Left lung (tissue), 10 donors: ENCODE results near the gene PRPF8. TPM values are rescaled to one million over a fixed set of nuclear protein-coding genes. Genes with fewer than 3 reads are reported as not detected.
"Not testable (repeated sequence)": the region's sequence is repeated elsewhere in the genome, so short reads cannot be mapped to it uniquely, and the experiment has no call there.

ENCODE experiments used
- ATAC-seq: fragments of 200-7000 bp; cut with Tn5 transposase; one replicate; pipeline ENCODE4 v1.9.1; 2020; ENCODE audit warnings: moderate library complexity
- DNase-seq, 4 donors: peaks; one replicate each; pipeline ENCODE4 v3.0.0-alpha.2; 2013 to 2020
- H3K27ac ChIP-seq, 2 donors: fragments of 200-600 bp; sonication (generic) in 1 of 2; one replicate each; pipeline versions ENCODE4 v1.5.0 to v1.8.0; 2020 to 2021
- H3K27me3 ChIP-seq, 2 donors: fragments of 200-600 bp; sonication (generic) in 1 of 2; one replicate each; pipeline versions ENCODE4 v1.5.0 to v1.8.0; 2020 to 2021
- H3K36me3 ChIP-seq, 2 donors: fragments of 200-600 bp; sonication (generic) in 1 of 2; one replicate each; pipeline versions ENCODE4 v1.5.0 to v1.8.0; 2020 to 2021
- H3K4me1 ChIP-seq, 2 donors: fragments of 200-600 bp; one replicate each; pipeline ENCODE4 v1.8.0; 2021
- H3K4me3 ChIP-seq, 2 donors: fragments of 200-600 bp; sonication (generic) in 1 of 2; one replicate each; pipeline versions ENCODE4 v1.5.0 to v1.8.0; 2020 to 2021; ENCODE audit warnings: mild to moderate bottlenecking in 1 of 2
- H3K9me3 ChIP-seq, 2 donors: fragments of 200-600 bp; sonication (generic) in 1 of 2; one replicate each; pipeline versions ENCODE4 v1.5.0 to v1.8.0; 2020 to 2021
- CTCF ChIP-seq, 2 donors: fragments of 200-600 bp; sonication (generic) in 1 of 2; IDR thresholded peaks; one replicate each; pipeline versions ENCODE4 v1.5.0 to v1.8.0; 2021; ENCODE audit warnings: antibody characterized with exemption in 2 of 2
- intact Hi-C, 2 donors: fragments of 100-400 bp; cut with DNase I; formaldehyde crosslinking; loops; one replicate each; pipeline versions ENCODE4 v1.11.2 to v1.14.2; 2022
- polyA plus RNA-seq, 6 donors: library from polyadenylated mRNA; unstranded; fragments of 120-200 nt; gene quantifications; one replicate each; pipeline ENCODE4 v1.2.1, GENCODE V29; 2013; ENCODE audit not compliant: insufficient read length in 6 of 6
- total RNA-seq, 2 donors: library from RNA; stranded (reverse); fragmentation: NEBNext Ultra II Directional; extraction: Animal tissue kit (Norgen Biotek cat#: 25700); gene quantifications; one replicate each; pipeline ENCODE4 v1.2.1, GENCODE V29; 2021
- donor health status: DM: no; HTN: yes; CAD: no.
- donor health status: DM: no; HTN: no; CAD: no.

The PRPF8 gene
- total and polyA plus RNA-seq, 8 donors: 230 to 364 (median 329) TPM

DNA sequence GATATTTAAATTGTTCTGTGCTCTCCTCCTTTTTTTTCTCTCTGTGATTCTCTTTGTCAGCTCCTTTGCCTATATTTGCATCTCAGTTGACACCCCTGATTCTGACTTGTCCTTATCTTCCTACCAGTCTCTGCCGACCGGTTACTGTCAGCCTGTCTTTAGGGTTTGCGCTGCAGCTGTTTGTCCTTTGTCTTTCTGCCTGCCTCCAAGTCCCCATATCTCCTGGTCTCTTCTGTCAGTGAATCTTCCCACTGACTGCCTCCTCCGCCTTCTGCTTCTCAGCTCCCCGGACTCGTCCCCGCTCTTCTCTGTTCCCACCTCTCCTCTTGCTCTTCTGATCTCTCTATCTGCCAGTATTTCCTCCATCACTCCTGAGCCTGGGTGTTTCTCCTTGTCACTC is 20.3 kb upstream of the PRPF8 start:
- DNase-seq (no peak), ATAC-seq (no peak)
- intact Hi-C loops: no loop called here
- peaks cover 0 to 8% of the 10 kb centered on the region in 2 donors for H3K36me3 ChIP-seq
- H3K27ac ChIP-seq: no peak overlapping the region
- peaks cover 10 to 16% of the 10 kb centered on the region in 2 donors for H3K4me1 ChIP-seq
- no peak overlapping the region for H3K4me3 ChIP-seq
- H3K9me3 ChIP-seq: no peaks in the 10 kb centered on the region
- TF ChIP-seq CTCF (IDR thresholded peaks at IDR 0.05): no peak
- peaks cover 0 to 8% of the 10 kb centered on the region in 2 donors for H3K27me3 ChIP-seq

GRCh38 chr17:1703063-1703462 is 18.4 kb upstream of the PRPF8 start:
- Histone ChIP-seq H3K4me1 (no peaks in the 10 kb centered on the region), H3K9me3 (no peaks in the 10 kb centered on the region), H3K27ac (no peak overlapping the region), H3K4me3 (no peak overlapping the region), H3K27me3 (no peaks in the 10 kb centered on the region), H3K36me3 (peaks cover 0 to 7% of the 10 kb centered on the region in 2 donors)
- intact Hi-C loops: no loop called here
- TF ChIP-seq CTCF (IDR thresholded peaks at IDR 0.05): no peak
- no peak for ATAC-seq
- no peak for DNase-seq

GRCh38 chr17:1699891-1700290 is 15.2 kb upstream of the PRPF8 start:
- H3K36me3 ChIP-seq, intact Hi-C loops, H3K4me1 ChIP-seq, DNase-seq, H3K4me3 ChIP-seq, H3K27ac ChIP-seq, ATAC-seq, H3K9me3 ChIP-seq, H3K27me3 ChIP-seq: not testable (repeated sequence)

- Histone ChIP-seq H3K27ac (peak overlapping the region in 1 of 2 donors; percentile 48), H3K36me3 (no peaks in the 10 kb centered on the region), H3K27me3 (no peaks in the 10 kb centered on the region), H3K9me3 (no peaks in the 10 kb centered on the region), H3K4me1 (no peaks in the 10 kb centered on the region), H3K4me3 (no peak overlapping the region)
- intact Hi-C loops: no loop called here
- peak; percentile 98 for ATAC-seq
- peak in 2 of 4 donors; percentile 21 to 53 for DNase-seq
- TF ChIP-seq CTCF (IDR thresholded peaks at IDR 0.05): no peak
These were observed 13.0 kb upstream of the PRPF8 start for GRCh38 chr17:1697681-1698080.

DNA sequence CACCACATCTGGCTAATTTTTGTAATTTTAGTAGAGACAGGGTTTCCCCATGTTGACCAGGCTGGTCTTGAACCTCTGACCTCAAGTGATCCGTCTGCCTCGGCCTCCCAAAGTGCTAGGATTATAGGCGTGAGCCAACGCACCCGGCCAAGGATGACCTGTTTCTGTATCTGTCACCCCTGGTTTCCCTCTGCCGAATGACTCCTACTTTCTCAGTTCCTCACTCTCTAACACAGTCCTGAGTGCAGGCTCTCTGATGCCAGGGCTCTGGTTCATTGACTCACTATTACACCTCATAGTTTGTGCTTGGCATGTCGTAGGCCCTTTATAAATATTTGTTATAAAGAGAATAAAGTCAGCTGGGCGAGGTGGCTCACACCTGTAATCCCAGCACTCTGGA is 10.7 kb upstream of the PRPF8 start:
- Histone ChIP-seq H3K36me3 (no peaks in the 10 kb centered on the region), H3K4me3 (no peak overlapping the region), H3K27me3 (no peaks in the 10 kb centered on the region), H3K4me1 (no peaks in the 10 kb centered on the region), H3K27ac (no peak overlapping the region), H3K9me3 (no peaks in the 10 kb centered on the region)
- DNase-seq: no peak
- ATAC-seq: no peak
- TF ChIP-seq CTCF (IDR thresholded peaks at IDR 0.05): no peak
- intact Hi-C loops: no loop called here

DNA sequence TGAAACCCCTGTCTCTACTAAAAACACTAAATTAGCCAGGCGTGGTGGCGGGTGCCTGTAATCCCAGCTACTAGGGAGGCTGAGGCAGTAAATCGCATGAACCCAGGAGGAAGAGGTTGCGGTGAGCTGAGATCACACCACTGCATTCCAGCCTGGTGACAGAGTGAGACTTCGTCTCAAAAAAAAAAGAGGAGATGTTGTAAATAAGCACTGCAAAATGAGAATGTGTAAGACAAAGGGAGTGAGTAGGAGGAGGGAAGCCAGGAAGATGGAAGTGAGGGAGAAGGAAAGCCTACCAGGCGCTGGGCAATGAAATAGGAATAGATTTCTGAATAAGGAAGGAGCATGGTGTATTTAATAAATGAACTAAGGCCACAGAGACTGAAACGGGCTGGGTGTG is 8.7 kb upstream of the PRPF8 start:
- H3K9me3 ChIP-seq: no peaks in the 10 kb centered on the region
- no peak overlapping the region for H3K27ac ChIP-seq
- no peaks in the 10 kb centered on the region for H3K27me3 ChIP-seq
- no peak for DNase-seq
- TF ChIP-seq CTCF (IDR thresholded peaks at IDR 0.05): no peak
- no peaks in the 10 kb centered on the region for H3K4me1 ChIP-seq
- H3K36me3 ChIP-seq: no peaks in the 10 kb centered on the region
- intact Hi-C loops: no loop called here
- H3K4me3 ChIP-seq: no peak overlapping the region
- no peak for ATAC-seq
